ENCODE measurements around the gene FGF1. TPM values are rescaled to one million over a fixed set of nuclear protein-coding genes. Genes with fewer than 3 reads are reported as not detected.
A peak's percentile ranks its signal among the peaks of the same experiment; 100 is the strongest.

The FGF1 gene
- total and polyA plus RNA-seq, 2 donors from 2014 or later = 2.1 to 89.7 TPM

DNA sequence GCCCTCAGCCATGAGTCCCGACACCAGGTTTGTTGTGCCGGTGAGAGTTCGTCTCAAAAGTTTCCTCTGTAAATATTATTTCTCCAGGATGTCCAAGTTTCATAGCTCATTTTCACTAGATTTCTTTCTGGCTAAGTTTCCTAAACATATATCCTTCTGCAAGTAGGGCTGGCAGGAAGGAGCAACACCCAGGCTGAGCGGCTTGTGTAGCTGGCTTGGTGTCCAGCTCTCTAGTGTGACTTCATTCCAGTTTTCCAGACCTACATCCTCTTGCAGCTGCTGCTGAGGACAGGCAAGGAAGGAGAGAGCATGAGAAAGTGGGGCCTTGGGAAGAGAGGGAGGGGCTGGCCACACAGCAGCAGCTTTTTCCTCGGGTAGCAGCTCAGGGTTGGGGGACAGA lies 80.3 kb downstream of the FGF1 start:
- FAIRE-seq = no peak

DNA sequence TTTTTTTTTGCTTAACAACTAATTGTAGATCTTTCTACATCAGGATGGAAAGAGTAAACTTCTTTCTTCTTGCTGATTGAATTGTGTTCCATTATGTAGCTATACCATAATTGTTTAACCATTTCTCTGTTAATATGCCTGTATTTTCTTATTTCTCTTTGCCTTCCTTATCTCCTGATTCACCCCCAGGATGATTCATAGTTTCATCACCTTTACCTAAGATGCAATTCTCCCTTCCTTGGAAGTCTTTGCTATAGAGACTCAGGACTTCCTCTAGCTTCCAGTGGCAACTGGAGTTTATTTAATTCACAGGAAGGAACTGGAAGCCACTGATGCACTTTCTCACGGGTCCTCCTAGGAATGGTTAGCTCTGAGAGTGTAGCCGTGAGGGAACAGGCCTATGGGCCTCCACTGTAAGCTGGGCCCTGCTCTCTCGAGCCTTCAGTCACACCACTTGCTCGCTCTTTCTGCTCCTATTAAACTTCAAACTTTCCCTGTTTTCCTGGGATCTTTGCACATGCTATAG lies 83.1 kb downstream of the FGF1 start:
- Histone ChIP-seq H3K4me1 (ENCODE audit: control insufficient read depth in 2 of 3, insufficient read depth in 2 of 3, low read depth in 1 of 3, low read length in 3 of 3) (peaks cover 0 to 4% (median 0%) of the 10 kb centered on the region in 3 donors), H3K9me3 (ENCODE audit: control insufficient read depth in 2 of 3, insufficient read depth in 1 of 3, low read length in 3 of 3) (no peaks in the 10 kb centered on the region), H3K4me3 (ENCODE audit: low read length in 3 of 3) (no peak overlapping the region), H3K27ac (ENCODE audit: low read depth in 2 of 2, low read length in 2 of 2) (no peak overlapping the region), H3K27me3 (ENCODE audit: control insufficient read depth, insufficient read depth, low read length) (no peaks in the 10 kb centered on the region), H3K36me3 (ENCODE audit: control insufficient read depth in 2 of 3, insufficient read depth in 3 of 3, low read length in 3 of 3) (no peaks in the 10 kb centered on the region), H3K9ac (ENCODE audit: low read length in 3 of 3) (no peak overlapping the region)
- TF ChIP-seq, protein P1, sequence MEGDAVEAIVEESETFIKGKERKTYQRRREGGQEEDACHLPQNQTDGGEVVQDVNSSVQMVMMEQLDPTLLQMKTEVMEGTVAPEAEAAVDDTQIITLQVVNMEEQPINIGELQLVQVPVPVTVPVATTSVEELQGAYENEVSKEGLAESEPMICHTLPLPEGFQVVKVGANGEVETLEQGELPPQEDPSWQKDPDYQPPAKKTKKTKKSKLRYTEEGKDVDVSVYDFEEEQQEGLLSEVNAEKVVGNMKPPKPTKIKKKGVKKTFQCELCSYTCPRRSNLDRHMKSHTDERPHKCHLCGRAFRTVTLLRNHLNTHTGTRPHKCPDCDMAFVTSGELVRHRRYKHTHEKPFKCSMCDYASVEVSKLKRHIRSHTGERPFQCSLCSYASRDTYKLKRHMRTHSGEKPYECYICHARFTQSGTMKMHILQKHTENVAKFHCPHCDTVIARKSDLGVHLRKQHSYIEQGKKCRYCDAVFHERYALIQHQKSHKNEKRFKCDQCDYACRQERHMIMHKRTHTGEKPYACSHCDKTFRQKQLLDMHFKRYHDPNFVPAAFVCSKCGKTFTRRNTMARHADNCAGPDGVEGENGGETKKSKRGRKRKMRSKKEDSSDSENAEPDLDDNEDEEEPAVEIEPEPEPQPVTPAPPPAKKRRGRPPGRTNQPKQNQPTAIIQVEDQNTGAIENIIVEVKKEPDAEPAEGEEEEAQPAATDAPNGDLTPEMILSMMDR (IDR thresholded peaks at IDR 0.05; ENCODE audit: borderline replicate concordance, extremely low read depth, insufficient read depth) = no peak
- DNase-seq (no peak), FAIRE-seq (no peak)
- intact Hi-C loops (cut with DNase I) = no loop called here

More for the DNA sequence above, 80.3 kb downstream of the FGF1 start:
- Histone ChIP-seq H3K9ac (ENCODE audit: low read length in 3 of 3) (no peak overlapping the region), H3K4me1 (ENCODE audit: control insufficient read depth in 2 of 3, insufficient read depth in 2 of 3, low read depth in 1 of 3, low read length in 3 of 3) (peaks cover 0 to 4% (median 0%) of the 10 kb centered on the region in 3 donors), H3K27ac (ENCODE audit: low read depth in 2 of 2, low read length in 2 of 2) (no peak overlapping the region), H3K36me3 (ENCODE audit: control insufficient read depth in 2 of 3, insufficient read depth in 3 of 3, low read length in 3 of 3) (no peaks in the 10 kb centered on the region), H3K4me3 (ENCODE audit: low read length in 3 of 3) (no peak overlapping the region), H3K9me3 (ENCODE audit: control insufficient read depth in 2 of 3, insufficient read depth in 1 of 3, low read length in 3 of 3) (no peaks in the 10 kb centered on the region), H3K27me3 (ENCODE audit: control insufficient read depth, insufficient read depth, low read length) (no peaks in the 10 kb centered on the region)
- peak in 1 of 5 donors; percentile 50 for DNase-seq
- TF ChIP-seq, protein P1 (IDR thresholded peaks at IDR 0.05; ENCODE audit: borderline replicate concordance, extremely low read depth, insufficient read depth) = no peak
- intact Hi-C loops (cut with DNase I) = no loop called here

DNA sequence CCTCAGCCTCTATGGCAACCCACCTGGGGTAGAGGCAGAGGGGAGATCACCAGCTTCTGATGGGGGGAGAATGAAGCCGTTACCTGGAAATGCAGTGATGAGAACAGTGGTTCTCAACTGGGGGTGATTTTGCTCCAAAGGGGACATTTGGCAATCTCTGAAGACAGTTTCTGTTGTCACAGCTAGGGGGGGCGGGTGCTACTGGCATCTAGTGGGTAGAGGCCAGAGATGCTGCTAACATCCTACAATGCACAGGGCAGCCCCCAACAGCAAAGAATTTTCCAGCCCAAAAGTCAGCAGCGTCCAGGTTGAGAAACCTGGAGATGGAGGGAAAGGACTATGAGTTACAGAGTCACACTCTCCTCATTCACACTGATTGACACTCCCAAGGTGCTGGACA lies 84.5 kb downstream of the FGF1 start:
- Histone ChIP-seq H3K27ac (ENCODE audit: low read depth in 2 of 2, low read length in 2 of 2) (peak overlapping the region in 1 of 2 donors; percentile 15), H3K36me3 (ENCODE audit: control insufficient read depth in 2 of 3, insufficient read depth in 3 of 3, low read length in 3 of 3) (no peaks in the 10 kb centered on the region), H3K4me1 (ENCODE audit: control insufficient read depth in 2 of 3, insufficient read depth in 2 of 3, low read depth in 1 of 3, low read length in 3 of 3) (peaks cover 0 to 4% (median 0%) of the 10 kb centered on the region in 3 donors), H3K9me3 (ENCODE audit: control insufficient read depth in 2 of 3, insufficient read depth in 1 of 3, low read length in 3 of 3) (no peaks in the 10 kb centered on the region), H3K27me3 (ENCODE audit: control insufficient read depth, insufficient read depth, low read length) (no peaks in the 10 kb centered on the region), H3K4me3 (ENCODE audit: low read length in 3 of 3) (no peak overlapping the region), H3K9ac (ENCODE audit: low read length in 3 of 3) (no peak overlapping the region)
- TF ChIP-seq, protein P1 (IDR thresholded peaks at IDR 0.05; ENCODE audit: borderline replicate concordance, extremely low read depth, insufficient read depth) = no peak
- DNase-seq (peak in 1 of 5 donors; percentile 19), FAIRE-seq (no peak)
- intact Hi-C loops (cut with DNase I) = no loop called here
